ENCODE results near the gene PCDHGA1.

The PCDHGA1 gene

GRCh38 chr5:141439411-141440141 lies 109.3 kb downstream of the PCDHGA1 start:
- peak; percentile 3 for DNase-seq (ENCODE audit: low spot score)

- no peak for DNase-seq (ENCODE audit: low spot score)
These were observed 110.0 kb downstream of the PCDHGA1 start for GRCh38 chr5:141440341-141440740.

- DNase-seq (ENCODE audit: low spot score): no peak
These were observed 111.4 kb downstream of the PCDHGA1 start for GRCh38 chr5:141441571-141442170.

GRCh38 chr5:141465351-141465750 lies 135.0 kb downstream of the PCDHGA1 start:
- DNase-seq (ENCODE audit: low spot score): no peak

- peak; percentile 94 for DNase-seq (ENCODE audit: low spot score)
These were observed 145.4 kb downstream of the PCDHGA1 start, which contains the start of gene PCDHGC3 for GRCh38 chr5:141475625-141476131. TSS of gene PCDHGC3 (plus strand) at chr5:141475966. CDS start at chr5:141476117, 151 bp downstream.

GRCh38 chr5:141476132-141476911 lies 146.0 kb downstream of the PCDHGA1 start:
- peak; percentile 67 for DNase-seq (ENCODE audit: low spot score)

- DNase-seq (ENCODE audit: low spot score): no peak
These were observed 146.8 kb downstream of the PCDHGA1 start for GRCh38 chr5:141477044-141477575.

GRCh38 chr5:141477815-141478214 lies 147.5 kb downstream of the PCDHGA1 start:
- no peak for DNase-seq (ENCODE audit: low spot score)

- DNase-seq (ENCODE audit: low spot score): peak; percentile 61
These were observed 148.1 kb downstream of the PCDHGA1 start for GRCh38 chr5:141478321-141478945.

- no peak for DNase-seq (ENCODE audit: low spot score)
These were observed 149.5 kb downstream of the PCDHGA1 start for GRCh38 chr5:141479776-141480175.

- DNase-seq (ENCODE audit: low spot score): no peak
These were observed 153.6 kb downstream of the PCDHGA1 start for GRCh38 chr5:141483902-141484301.

- DNase-seq (ENCODE audit: low spot score): no peak
These were observed 154.0 kb downstream of the PCDHGA1 start for GRCh38 chr5:141484310-141484640.

GRCh38 chr5:141484641-141485311 lies 154.5 kb downstream of the PCDHGA1 start, which contains the start of gene PCDHGC4:
TSS of gene PCDHGC4 (plus strand) at chr5:141485030. CDS start at chr5:141485174, 144 bp downstream.
- peak; percentile 81 for DNase-seq (ENCODE audit: low spot score)

- DNase-seq (ENCODE audit: low spot score): peak; percentile 52
These were observed 155.2 kb downstream of the PCDHGA1 start for GRCh38 chr5:141485321-141486055.

- no peak for DNase-seq (ENCODE audit: low spot score)
These were observed 155.8 kb downstream of the PCDHGA1 start for GRCh38 chr5:141486091-141486490.

GRCh38 chr5:141487131-141487530 lies 156.8 kb downstream of the PCDHGA1 start:
- no peak for DNase-seq (ENCODE audit: low spot score)

- peak; percentile 67 for DNase-seq (ENCODE audit: low spot score)
These were observed 158.6 kb downstream of the PCDHGA1 start, which contains the start of gene PCDHGC5 for GRCh38 chr5:141488591-141489561. TSS of gene PCDHGC5 (plus strand) at chr5:141489081. CDS start at chr5:141489241, 160 bp downstream.

GRCh38 chr5:141489841-141490240 lies 159.5 kb downstream of the PCDHGA1 start:
- no peak for DNase-seq (ENCODE audit: low spot score)

GRCh38 chr5:141490271-141490670 lies 160.0 kb downstream of the PCDHGA1 start:
- DNase-seq (ENCODE audit: low spot score): no peak

Data from cerebellar cortex (tissue), 1 donor.